IPS-18c (cell line): ENCODE data around the gene DIRAS2.

Experiments used
- H3K4me3 ChIP-seq: 2 replicates; pipeline ENCODE4 v1.7.0; 2013; ENCODE audit warnings: low read depth, mild to moderate bottlenecking, low read length, moderate library complexity; ENCODE audit not compliant: insufficient read depth
- H3K9me3 ChIP-seq: one replicate; pipeline ENCODE4 v1.6.1; 2013; ENCODE audit warnings: mild to moderate bottlenecking, low read length, moderate library complexity; ENCODE audit not compliant: control insufficient read depth, insufficient read depth

DIRAS2 gene

GRCh38 chr9:90631964-90632363, 10.7 kb downstream of the DIRAS2 start:
- Histone ChIP-seq H3K9me3 (no peaks in the 10 kb centered on the region), H3K4me3 (no peak overlapping the region)

- H3K4me3 ChIP-seq = no peak overlapping the region
- H3K9me3 ChIP-seq = no peaks in the 10 kb centered on the region
Observed at GRCh38 chr9:90629991-90630390, 12.6 kb downstream of the DIRAS2 start.

DNA sequence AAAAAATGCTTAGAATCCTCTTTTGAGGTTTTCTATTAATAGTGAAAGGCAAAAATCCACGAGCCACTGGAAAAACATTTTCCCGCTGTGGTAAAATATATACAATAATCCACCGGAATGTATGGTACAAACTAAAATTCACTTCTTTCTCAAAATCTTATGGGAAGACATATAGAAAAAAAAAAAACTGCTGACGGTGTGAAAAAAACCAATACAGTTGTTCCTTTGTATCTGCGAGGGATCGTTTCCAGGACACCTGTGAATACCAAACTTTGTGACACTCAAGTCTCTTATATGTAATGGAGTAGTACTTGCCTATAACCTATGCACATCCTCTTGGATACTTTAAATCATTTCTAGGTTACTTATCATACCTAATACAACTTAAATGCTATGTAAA, 13.3 kb downstream of the DIRAS2 start:
- H3K4me3 ChIP-seq = no peak overlapping the region
- no peaks in the 10 kb centered on the region for H3K9me3 ChIP-seq

DNA sequence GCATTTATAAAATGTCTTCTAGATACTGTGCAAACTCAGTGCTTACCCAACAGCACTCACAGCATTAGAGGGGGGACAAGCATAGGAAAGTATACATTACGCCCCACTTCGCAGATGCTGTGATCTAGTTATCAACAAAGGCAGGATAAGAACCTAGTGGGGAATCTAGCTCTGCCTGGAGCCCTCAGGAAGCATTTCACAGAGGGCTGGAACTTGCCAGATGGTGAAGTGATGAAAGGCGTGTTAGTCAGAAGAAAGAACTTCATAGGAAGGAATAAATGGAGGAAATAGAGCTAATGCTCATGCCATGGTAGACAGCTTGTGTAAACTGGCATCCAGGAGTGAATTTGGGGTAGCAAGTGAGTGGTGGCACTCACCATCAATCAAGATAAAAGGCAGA, 25.8 kb downstream of the DIRAS2 start:
- no peaks in the 10 kb centered on the region for H3K9me3 ChIP-seq
- no peak overlapping the region for H3K4me3 ChIP-seq

DNA sequence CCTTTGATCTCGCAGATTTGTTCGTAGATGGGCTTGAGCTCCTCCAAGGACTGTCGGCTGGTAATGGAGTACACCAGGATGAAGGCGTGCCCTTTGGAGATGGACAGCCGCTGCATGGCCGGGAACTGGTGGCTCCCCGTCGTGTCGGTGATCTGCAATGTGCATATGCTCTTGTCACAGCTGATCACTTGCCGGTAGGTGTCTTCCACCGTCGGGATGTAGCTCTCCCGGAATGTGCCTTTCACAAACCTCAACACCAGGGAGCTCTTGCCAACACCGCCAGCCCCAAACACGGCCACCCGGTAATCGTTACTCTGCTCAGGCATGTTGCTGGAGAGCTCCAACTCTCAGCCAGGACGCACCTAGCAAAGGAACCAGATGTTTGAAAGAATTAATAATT, 29.1 kb downstream of the DIRAS2 start:
- Histone ChIP-seq H3K4me3 (no peak overlapping the region), H3K9me3 (no peaks in the 10 kb centered on the region)

DNA sequence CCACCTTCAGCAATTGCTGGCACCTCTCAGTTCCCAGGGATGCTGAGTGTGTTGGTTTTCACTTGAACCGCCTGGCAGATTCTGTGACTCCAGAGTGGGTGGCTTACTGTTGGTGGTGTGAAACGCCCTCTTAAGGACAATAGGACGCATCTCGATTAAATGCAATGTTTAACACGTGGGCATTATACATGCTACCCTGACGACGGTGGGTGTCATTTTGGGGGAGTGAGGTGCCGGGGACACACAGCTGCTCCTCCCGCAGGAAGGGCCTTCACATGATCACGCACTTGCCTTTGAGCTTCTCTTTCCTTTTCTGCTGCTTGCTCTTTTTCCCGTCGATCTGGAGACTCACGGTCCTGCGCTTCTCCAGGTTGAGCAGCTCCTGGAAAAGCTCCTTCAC, 29.7 kb downstream of the DIRAS2 start:
- Histone ChIP-seq H3K4me3 (no peak overlapping the region), H3K9me3 (no peaks in the 10 kb centered on the region)

- Histone ChIP-seq H3K9me3 (no peaks in the 10 kb centered on the region), H3K4me3 (no peak overlapping the region)
Observed at GRCh38 chr9:90611568-90611967, 31.1 kb downstream of the DIRAS2 start.

DNA sequence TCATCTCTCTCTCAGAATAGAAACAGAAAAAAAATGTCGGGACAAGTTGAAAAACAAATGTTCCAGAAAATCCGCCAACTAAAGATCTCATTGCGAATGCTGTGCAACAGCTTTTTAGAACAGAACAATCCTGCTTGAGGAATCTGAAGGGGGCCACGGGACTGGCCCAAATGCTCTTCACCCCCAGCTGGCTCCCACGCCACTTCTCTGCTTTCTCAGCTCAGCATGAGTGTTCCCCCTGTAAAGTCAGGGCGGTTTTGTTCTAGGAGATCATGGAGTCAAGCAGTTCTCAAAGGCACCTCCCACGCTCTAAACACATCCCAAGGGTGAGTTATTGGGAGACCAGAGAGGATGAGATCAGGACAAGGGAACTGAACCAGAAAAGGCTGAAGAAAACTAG, 31.5 kb downstream of the DIRAS2 start:
- Histone ChIP-seq H3K4me3 (no peak overlapping the region), H3K9me3 (no peaks in the 10 kb centered on the region)

GRCh38 chr9:90607701-90608516, 34.7 kb downstream of the DIRAS2 start:
- no peaks in the 10 kb centered on the region for H3K9me3 ChIP-seq
- no peak overlapping the region for H3K4me3 ChIP-seq

- H3K9me3 ChIP-seq = no peaks in the 10 kb centered on the region
- no peak overlapping the region for H3K4me3 ChIP-seq
Observed at GRCh38 chr9:90600029-90600428, 42.6 kb downstream of the DIRAS2 start.

DNA sequence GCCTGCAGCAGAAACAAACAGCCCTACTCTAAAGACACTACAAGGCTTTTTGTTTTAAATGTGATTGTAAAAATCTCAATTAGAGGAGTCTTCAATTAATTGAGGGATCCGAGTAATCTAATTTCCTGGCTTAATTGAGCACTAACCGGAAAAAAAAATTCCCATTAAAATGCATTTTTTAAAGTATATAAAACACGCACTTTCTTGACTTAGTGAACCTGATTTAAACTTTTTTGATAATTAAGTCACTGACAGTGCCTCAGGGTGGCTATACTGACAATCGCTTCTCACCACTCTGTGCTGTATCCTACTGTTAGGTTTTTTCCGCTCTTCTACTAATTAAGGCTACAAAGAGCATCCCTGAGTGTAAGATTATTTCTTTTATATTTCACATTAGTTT, 44.4 kb downstream of the DIRAS2 start:
- Histone ChIP-seq H3K4me3 (no peak overlapping the region), H3K9me3 (no peaks in the 10 kb centered on the region)

DNA sequence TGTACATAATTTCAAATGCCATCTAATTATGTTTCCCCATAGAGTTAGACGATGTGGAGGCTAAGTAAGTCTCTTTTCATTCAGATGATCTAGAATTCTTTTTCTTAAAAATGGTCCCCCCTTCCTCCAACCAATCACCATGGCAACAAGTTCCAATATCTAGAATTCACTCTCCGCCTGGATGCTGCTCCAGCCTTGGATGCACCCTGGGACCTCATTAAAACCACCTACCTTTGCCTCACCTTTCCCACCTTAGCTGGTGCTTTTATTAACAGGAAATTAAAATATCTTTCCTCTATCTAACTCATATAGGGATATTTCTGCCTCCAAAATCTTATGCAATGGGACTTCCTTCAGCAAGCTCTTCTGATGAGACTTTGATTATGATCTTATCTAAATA, 49.0 kb downstream of the DIRAS2 start:
- Histone ChIP-seq H3K4me3 (no peak overlapping the region), H3K9me3 (no peaks in the 10 kb centered on the region)

DNA sequence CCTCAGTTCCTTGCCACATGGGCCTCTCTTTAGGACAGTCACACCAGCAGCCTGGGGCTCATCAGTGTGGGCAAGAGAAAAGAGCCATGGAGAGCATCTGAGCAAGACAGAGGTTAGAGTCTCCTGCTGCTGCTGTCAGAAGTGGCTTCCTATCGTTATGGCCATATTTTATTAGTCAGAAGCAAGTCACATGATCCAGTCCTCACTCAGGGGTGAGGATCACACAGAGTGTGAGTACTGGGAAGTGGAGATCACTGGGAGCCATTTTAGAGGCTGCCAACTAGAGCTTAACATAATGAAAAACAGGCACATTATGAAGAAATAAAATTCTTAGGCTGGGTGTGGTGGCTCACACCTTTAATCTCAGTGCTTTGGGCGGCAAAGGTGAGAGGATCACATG, 62.0 kb downstream of the DIRAS2 start:
- Histone ChIP-seq H3K4me3 (no peak overlapping the region), H3K9me3 (no peaks in the 10 kb centered on the region)

GRCh38 chr9:90579181-90579580, 63.4 kb downstream of the DIRAS2 start:
- H3K4me3 ChIP-seq = no peak overlapping the region

GRCh38 chr9:90578126-90578815, 64.4 kb downstream of the DIRAS2 start:
- H3K4me3 ChIP-seq = no peak overlapping the region
- H3K9me3 ChIP-seq = no peaks in the 10 kb centered on the region

More at GRCh38 chr9:90579181-90579580, 63.4 kb downstream of the DIRAS2 start:
- no peaks in the 10 kb centered on the region for H3K9me3 ChIP-seq

DNA sequence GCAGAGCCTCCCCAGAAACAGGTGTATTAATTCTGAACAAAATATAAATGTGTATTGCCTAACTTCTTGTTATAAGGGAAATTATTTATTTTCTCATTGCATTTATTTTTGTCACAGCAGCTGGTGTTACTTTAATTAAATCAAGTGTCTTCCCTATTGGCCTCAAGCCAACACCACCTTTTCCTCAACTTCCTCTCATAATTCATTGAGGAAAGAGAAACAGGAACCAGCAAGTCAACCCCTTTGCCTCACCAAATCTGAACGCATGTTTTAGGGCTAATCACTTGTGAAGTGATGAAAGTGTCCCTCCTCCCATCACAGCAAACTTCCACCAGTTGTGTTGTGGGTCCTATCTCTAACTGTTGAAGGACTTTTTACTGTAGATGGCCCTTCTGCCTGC, 73.1 kb downstream of the DIRAS2 start:
- Histone ChIP-seq H3K4me3 (no peak overlapping the region), H3K9me3 (no peaks in the 10 kb centered on the region)

DNA sequence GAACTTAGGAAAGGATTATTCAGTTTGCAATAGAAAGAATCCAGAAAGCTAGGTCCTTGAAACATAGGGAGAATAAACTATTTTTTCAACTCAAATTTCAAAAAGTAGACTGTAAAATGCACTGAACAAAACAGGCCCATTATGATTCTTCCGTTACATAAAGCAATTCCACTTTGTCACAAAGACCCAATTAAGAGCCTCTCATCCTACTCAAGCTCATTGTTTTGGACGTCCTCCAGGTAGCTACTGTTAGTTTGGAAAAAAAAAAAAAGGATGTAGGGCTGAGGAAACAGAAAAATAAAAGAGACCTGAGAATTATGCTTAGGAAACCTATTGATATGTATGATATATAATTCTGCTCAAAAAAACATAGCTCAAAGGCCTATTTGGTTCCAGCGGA, 74.0 kb downstream of the DIRAS2 start:
- no peaks in the 10 kb centered on the region for H3K9me3 ChIP-seq
- no peak overlapping the region for H3K4me3 ChIP-seq

DNA sequence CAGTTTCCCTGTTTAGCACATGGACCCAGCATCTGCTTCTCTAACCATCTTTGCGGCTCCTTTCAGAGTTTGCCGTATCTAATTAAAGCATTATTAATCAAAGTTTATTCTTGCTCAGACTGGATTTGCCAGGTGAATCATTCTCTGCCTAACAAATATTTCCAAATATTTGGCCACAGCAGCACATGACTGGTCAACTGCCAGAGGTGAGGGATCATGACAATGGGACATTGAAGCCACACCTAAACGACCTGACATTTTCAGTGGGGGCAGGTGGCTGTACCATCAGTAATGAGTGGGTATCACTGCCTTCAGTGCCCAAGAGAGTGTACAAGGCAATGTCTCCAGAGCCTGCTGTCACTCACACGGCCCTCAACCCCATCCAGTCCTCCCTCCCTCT, 80.4 kb downstream of the DIRAS2 start:
- Histone ChIP-seq H3K4me3 (no peak overlapping the region), H3K9me3 (no peaks in the 10 kb centered on the region)
